ENCODE data around the gene CSRNP3.

Gene CSRNP3

GRCh38 chr2:165647409-165647808 lies 177.9 kb downstream of the CSRNP3 start:
- Histone ChIP-seq H3K4me2 (ENCODE audit: low read depth, low read length, poor library complexity, severe bottlenecking) (no peak overlapping the region), H3K79me2 (ENCODE audit: insufficient read depth, low read length) (no peaks in the 10 kb centered on the region), H3K4me1 (ENCODE audit: insufficient read depth, low read length, poor library complexity, severe bottlenecking) (no peaks in the 10 kb centered on the region), H2AFZ (ENCODE audit: low read length) (no peak overlapping the region), H3K9ac (ENCODE audit: low read depth, low read length, poor library complexity, severe bottlenecking) (no peak overlapping the region), H3K36me3 (ENCODE audit: insufficient read depth, low read length) (no peaks in the 10 kb centered on the region), H3K9me2 (replicated peaks; ENCODE audit: low read depth, low read length) (no peaks in the 10 kb centered on the region), H3K4me3 (ENCODE audit: low read length, poor library complexity, severe bottlenecking) (no peak overlapping the region), H4K20me1 (ENCODE audit: insufficient read depth, low read length, poor library complexity, severe bottlenecking) (no peaks in the 10 kb centered on the region), H3K27me3 (ENCODE audit: insufficient read depth, low read length, poor library complexity, severe bottlenecking) (no peaks in the 10 kb centered on the region), H3F3A (ENCODE audit: low read depth) (no peaks in the 10 kb centered on the region), H3K9me3 (ENCODE audit: insufficient read depth, low read depth, low read length) (no peaks in the 10 kb centered on the region)
- TF ChIP-seq EZH2phosphoT487 (IDR thresholded peaks at IDR 0.05; ENCODE audit: borderline replicate concordance) (no peak), CTCF (conservative IDR thresholded peaks at IDR 0.05; ENCODE audit: low read length) (no peak)

GRCh38 chr2:165648801-165649200 lies 179.3 kb downstream of the CSRNP3 start:
- H3K4me3 ChIP-seq (ENCODE audit: low read length, poor library complexity, severe bottlenecking), result no peak overlapping the region
- no peak overlapping the region for H3K9ac ChIP-seq (ENCODE audit: low read depth, low read length, poor library complexity, severe bottlenecking)
- H3K27me3 ChIP-seq (ENCODE audit: insufficient read depth, low read length, poor library complexity, severe bottlenecking), result no peaks in the 10 kb centered on the region
- no peaks in the 10 kb centered on the region for H3K9me2 ChIP-seq (replicated peaks; ENCODE audit: low read depth, low read length)
- H4K20me1 ChIP-seq (ENCODE audit: insufficient read depth, low read length, poor library complexity, severe bottlenecking), result no peaks in the 10 kb centered on the region
- H3K79me2 ChIP-seq (ENCODE audit: insufficient read depth, low read length), result no peaks in the 10 kb centered on the region
- H3K9me3 ChIP-seq (ENCODE audit: insufficient read depth, low read depth, low read length), result no peaks in the 10 kb centered on the region
- H3K4me1 ChIP-seq (ENCODE audit: insufficient read depth, low read length, poor library complexity, severe bottlenecking), result no peaks in the 10 kb centered on the region
- H3K36me3 ChIP-seq (ENCODE audit: insufficient read depth, low read length), result no peaks in the 10 kb centered on the region
- H3K4me2 ChIP-seq (ENCODE audit: low read depth, low read length, poor library complexity, severe bottlenecking), result no peak overlapping the region
- no peaks in the 10 kb centered on the region for H3F3A ChIP-seq (ENCODE audit: low read depth)
- TF ChIP-seq CTCF (conservative IDR thresholded peaks at IDR 0.05; ENCODE audit: low read length) (no peak), EZH2phosphoT487 (IDR thresholded peaks at IDR 0.05; ENCODE audit: borderline replicate concordance) (no peak)
- no peak overlapping the region for H2AFZ ChIP-seq (ENCODE audit: low read length)

GRCh38 chr2:165651233-165651632 lies 181.7 kb downstream of the CSRNP3 start:
- Histone ChIP-seq H3K9me2 (replicated peaks; ENCODE audit: low read depth, low read length) (no peaks in the 10 kb centered on the region), H3K9me3 (ENCODE audit: insufficient read depth, low read depth, low read length) (no peaks in the 10 kb centered on the region), H3K4me3 (ENCODE audit: low read length, poor library complexity, severe bottlenecking) (no peak overlapping the region), H3K79me2 (ENCODE audit: insufficient read depth, low read length) (no peaks in the 10 kb centered on the region), H3K4me2 (ENCODE audit: low read depth, low read length, poor library complexity, severe bottlenecking) (no peak overlapping the region), H4K20me1 (ENCODE audit: insufficient read depth, low read length, poor library complexity, severe bottlenecking) (no peaks in the 10 kb centered on the region), H3F3A (ENCODE audit: low read depth) (no peaks in the 10 kb centered on the region), H2AFZ (ENCODE audit: low read length) (no peak overlapping the region), H3K9ac (ENCODE audit: low read depth, low read length, poor library complexity, severe bottlenecking) (no peak overlapping the region), H3K27me3 (ENCODE audit: insufficient read depth, low read length, poor library complexity, severe bottlenecking) (no peaks in the 10 kb centered on the region), H3K36me3 (ENCODE audit: insufficient read depth, low read length) (no peaks in the 10 kb centered on the region), H3K4me1 (ENCODE audit: insufficient read depth, low read length, poor library complexity, severe bottlenecking) (no peaks in the 10 kb centered on the region)
- TF ChIP-seq EZH2phosphoT487 (IDR thresholded peaks at IDR 0.05; ENCODE audit: borderline replicate concordance) (no peak), CTCF (conservative IDR thresholded peaks at IDR 0.05; ENCODE audit: low read length) (no peak)

All from Loucy (cell line).